Nephron (organoid): ENCODE results near the gene SLC25A27.

Experiments used
- H3K27ac Mint-ChIP-seq, 3 experiments: 2 replicates each; pipeline ENCODE4 v1.8.0; 2020; ENCODE audit warnings: mixed read lengths in 3 of 3, mild to moderate bottlenecking in 2 of 3, moderate library complexity in 1 of 3
- H3K27me3 Mint-ChIP-seq: 2 replicates; pipeline ENCODE4 v1.8.0; 2021; ENCODE audit warnings: low read depth, mild to moderate bottlenecking, moderate library complexity, mixed read lengths
- H3K36me3 Mint-ChIP-seq: 2 replicates; pipeline ENCODE4 v1.8.0; 2020; ENCODE audit warnings: low read depth, mixed read lengths
- H3K4me1 Mint-ChIP-seq: 2 replicates; pipeline ENCODE4 v1.8.0; 2020; ENCODE audit warnings: mixed read lengths
- H3K4me3 Mint-ChIP-seq, 3 experiments: 2 replicates each; pipeline ENCODE4 v1.8.0; 2020; ENCODE audit warnings: mild to moderate bottlenecking in 3 of 3, mixed read lengths in 3 of 3, moderate library complexity in 2 of 3
- H3K9me3 Mint-ChIP-seq: 2 replicates; pipeline ENCODE4 v1.8.0; 2020; ENCODE audit warnings: mixed read lengths
- CTCF ChIP-seq, 3 experiments: fragments of 200-600 bp; sonication (generic); IDR thresholded peaks; one replicate each; pipeline ENCODE4 v1.5.0; 2021; ENCODE audit warnings: antibody characterized with exemption in 3 of 3; ENCODE audit not compliant: unreplicated experiment in 3 of 3

SLC25A27 gene

GRCh38 chr6:46652603-46653438 is at the start of gene SLC25A27, which contains the start of gene CYP39A1:
Gene SLC25A27, plus strand, starts transcription at chr6:46652975. Its CDS starts 218 bp downstream, at chr6:46653193.
Gene CYP39A1, minus strand, starts transcription at chr6:46652818. Its CDS starts 236 bp downstream, at chr6:46652582.
- TF ChIP-seq CTCF (IDR thresholded peaks at IDR 0.05; ENCODE audit: unreplicated experiment in 3 of 3), result no peak
- H3K27me3 Mint-ChIP-seq, result peaks cover 14% of the 10 kb centered on the region
- peaks cover 29% of the 10 kb centered on the region for H3K4me1 Mint-ChIP-seq
- peak within 1 kb of the TSS; percentile 86 to 95 (median 92) for H3K4me3 Mint-ChIP-seq
- H3K9me3 Mint-ChIP-seq, result no peaks in the 10 kb centered on the region
- H3K36me3 Mint-ChIP-seq, result peaks cover 6% of the 10 kb centered on the region
- H3K27ac Mint-ChIP-seq, result peak within 1 kb of the TSS; percentile 60 to 86 (median 85)

- H3K27me3 Mint-ChIP-seq, result peaks cover under 1% of the 10 kb centered on the region
- TF ChIP-seq CTCF (IDR thresholded peaks at IDR 0.05; ENCODE audit: unreplicated experiment in 3 of 3), result no peak
These were observed 47.5 kb upstream of the SLC25A27 start for GRCh38 chr6:46605091-46605797.

GRCh38 chr6:46606338-46606737 is 46.4 kb upstream of the SLC25A27 start:
- no peak for TF ChIP-seq CTCF (IDR thresholded peaks at IDR 0.05; ENCODE audit: unreplicated experiment in 3 of 3)
- no peak overlapping the region for H3K27ac Mint-ChIP-seq
- peaks cover 4% of the 10 kb centered on the region for H3K4me1 Mint-ChIP-seq
- no peaks in the 10 kb centered on the region for H3K9me3 Mint-ChIP-seq
- peaks cover 3% of the 10 kb centered on the region for H3K36me3 Mint-ChIP-seq
- H3K4me3 Mint-ChIP-seq, result no peak overlapping the region
- H3K27me3 Mint-ChIP-seq, result peaks cover 5% of the 10 kb centered on the region

More at GRCh38 chr6:46605091-46605797, 47.5 kb upstream of the SLC25A27 start:
- Mint-ChIP-seq H3K27ac (no peak overlapping the region), H3K4me1 (peaks cover 4% of the 10 kb centered on the region), H3K36me3 (peaks cover 3% of the 10 kb centered on the region), H3K9me3 (no peaks in the 10 kb centered on the region), H3K4me3 (no peak overlapping the region)

- no peak for TF ChIP-seq CTCF (IDR thresholded peaks at IDR 0.05; ENCODE audit: unreplicated experiment in 3 of 3)
- Mint-ChIP-seq H3K4me1 (peaks cover 4% of the 10 kb centered on the region), H3K4me3 (no peak overlapping the region), H3K27me3 (peaks cover 5% of the 10 kb centered on the region), H3K36me3 (peaks cover 4% of the 10 kb centered on the region), H3K9me3 (no peaks in the 10 kb centered on the region), H3K27ac (no peak overlapping the region)
These were observed 41.8 kb upstream of the SLC25A27 start for GRCh38 chr6:46610862-46611553.

GRCh38 chr6:46612645-46613044 is 40.1 kb upstream of the SLC25A27 start:
- TF ChIP-seq CTCF (IDR thresholded peaks at IDR 0.05; ENCODE audit: unreplicated experiment in 3 of 3), result no peak
- H3K4me1 Mint-ChIP-seq, result no peaks in the 10 kb centered on the region
- H3K36me3 Mint-ChIP-seq, result peaks cover 8% of the 10 kb centered on the region

More at GRCh38 chr6:46612645-46613044, 40.1 kb upstream of the SLC25A27 start:
- Mint-ChIP-seq H3K4me3 (no peak overlapping the region), H3K27me3 (peaks cover 5% of the 10 kb centered on the region), H3K27ac (no peak overlapping the region), H3K9me3 (no peaks in the 10 kb centered on the region)
